Measurements from ENCODE around the gene INPP5A.

- TF ChIP-seq SUZ12 (IDR thresholded peaks at IDR 0.05; ENCODE audit: extremely low read depth, insufficient read depth, insufficient read length) (no peak), YY1 (IDR thresholded peaks at IDR 0.05; ENCODE audit: insufficient read depth, insufficient read length) (no peak)
These were observed 49.3 kb upstream of the INPP5A start for GRCh38 chr10:132488231-132488821.
